Measurements from ENCODE around the gene TMEM60. TPM values are rescaled to one million over a fixed set of nuclear protein-coding genes. Genes with fewer than 3 reads are reported as not detected.

The TMEM60 gene
- total and polyA plus RNA-seq, 10 donors, result 10.1 to 33.1 (median 18.6) TPM

DNA sequence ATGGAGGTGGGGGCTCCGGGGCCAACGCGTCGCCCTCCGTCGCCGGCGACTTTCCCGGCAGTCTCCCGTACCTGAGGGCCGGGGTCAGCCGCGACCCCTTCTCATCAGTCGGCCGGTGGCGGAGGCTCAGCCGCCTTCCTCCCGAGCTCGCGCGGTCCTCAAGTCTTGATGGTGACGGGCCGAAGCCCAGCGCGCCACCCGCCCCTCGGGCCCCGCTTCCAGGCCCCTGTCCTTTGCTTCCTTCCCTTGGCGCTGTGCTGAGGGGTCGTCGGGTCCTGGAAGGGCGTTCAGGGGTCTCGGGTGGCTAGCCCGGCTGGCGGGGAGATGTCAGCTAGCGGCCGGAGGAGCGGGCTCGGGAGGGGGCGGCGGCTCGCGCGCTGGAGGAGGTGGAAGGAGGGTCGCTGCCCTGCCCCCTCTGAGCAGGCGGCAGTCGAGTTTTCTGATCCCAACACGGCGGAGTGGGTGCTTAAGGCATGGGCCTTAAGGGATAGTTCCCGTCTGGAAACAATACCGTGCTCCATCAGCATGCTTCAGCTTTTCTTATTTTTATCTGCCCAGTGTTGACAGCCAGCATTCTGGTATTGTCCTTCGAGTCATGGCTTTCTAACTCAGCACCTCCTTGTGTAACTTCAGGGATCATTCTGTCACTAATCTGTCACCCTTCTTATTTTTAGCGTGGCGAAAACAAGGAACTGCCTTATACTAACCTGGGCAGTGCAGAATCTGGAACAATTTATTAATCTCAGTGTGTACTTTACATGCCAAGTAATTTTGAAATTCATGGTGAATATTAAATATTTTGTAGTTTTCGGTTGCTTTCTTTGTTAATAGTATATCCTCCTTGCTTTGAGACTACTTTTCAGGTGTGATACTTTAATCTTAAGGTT lies 1.1 kb upstream of the TMEM60 start:
- H3K4me1 ChIP-seq, result peaks cover 43 to 88% (median 81%) of the 10 kb centered on the region in 6 donors
- H3K36me3 ChIP-seq, result peaks cover 0 to 11% (median under 1%) of the 10 kb centered on the region in 6 donors
- intact Hi-C loops (cut with DNase I; ENCODE audit: low total_unique reads), result no loop called here
- H3K9me3 ChIP-seq, result no peaks in the 10 kb centered on the region
- H3K4me3 ChIP-seq, result peak overlapping the region; percentile 58 to 98 (median 92)
- TF ChIP-seq, protein P1, sequence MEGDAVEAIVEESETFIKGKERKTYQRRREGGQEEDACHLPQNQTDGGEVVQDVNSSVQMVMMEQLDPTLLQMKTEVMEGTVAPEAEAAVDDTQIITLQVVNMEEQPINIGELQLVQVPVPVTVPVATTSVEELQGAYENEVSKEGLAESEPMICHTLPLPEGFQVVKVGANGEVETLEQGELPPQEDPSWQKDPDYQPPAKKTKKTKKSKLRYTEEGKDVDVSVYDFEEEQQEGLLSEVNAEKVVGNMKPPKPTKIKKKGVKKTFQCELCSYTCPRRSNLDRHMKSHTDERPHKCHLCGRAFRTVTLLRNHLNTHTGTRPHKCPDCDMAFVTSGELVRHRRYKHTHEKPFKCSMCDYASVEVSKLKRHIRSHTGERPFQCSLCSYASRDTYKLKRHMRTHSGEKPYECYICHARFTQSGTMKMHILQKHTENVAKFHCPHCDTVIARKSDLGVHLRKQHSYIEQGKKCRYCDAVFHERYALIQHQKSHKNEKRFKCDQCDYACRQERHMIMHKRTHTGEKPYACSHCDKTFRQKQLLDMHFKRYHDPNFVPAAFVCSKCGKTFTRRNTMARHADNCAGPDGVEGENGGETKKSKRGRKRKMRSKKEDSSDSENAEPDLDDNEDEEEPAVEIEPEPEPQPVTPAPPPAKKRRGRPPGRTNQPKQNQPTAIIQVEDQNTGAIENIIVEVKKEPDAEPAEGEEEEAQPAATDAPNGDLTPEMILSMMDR (IDR thresholded peaks at IDR 0.05 in 8 of 11, conservative IDR thresholded peaks at IDR 0.05 in 3 of 11), result no peak
- TF ChIP-seq POLR2A (IDR thresholded peaks at IDR 0.05) (no peak), POLR2AphosphoS5 (IDR thresholded peaks at IDR 0.05) (no peak)
- H3K27me3 ChIP-seq (replicated peaks in 1 of 7), result no peaks in the 10 kb centered on the region
- DNase-seq, result peak; percentile 92
- 1 to 2% (median 1%) methylated on average over 32 to 55 of the region's 55 CpGs for WGBS, 5 donors
- peak overlapping the region; percentile 57 to 95 (median 92) for H3K27ac ChIP-seq

DNA sequence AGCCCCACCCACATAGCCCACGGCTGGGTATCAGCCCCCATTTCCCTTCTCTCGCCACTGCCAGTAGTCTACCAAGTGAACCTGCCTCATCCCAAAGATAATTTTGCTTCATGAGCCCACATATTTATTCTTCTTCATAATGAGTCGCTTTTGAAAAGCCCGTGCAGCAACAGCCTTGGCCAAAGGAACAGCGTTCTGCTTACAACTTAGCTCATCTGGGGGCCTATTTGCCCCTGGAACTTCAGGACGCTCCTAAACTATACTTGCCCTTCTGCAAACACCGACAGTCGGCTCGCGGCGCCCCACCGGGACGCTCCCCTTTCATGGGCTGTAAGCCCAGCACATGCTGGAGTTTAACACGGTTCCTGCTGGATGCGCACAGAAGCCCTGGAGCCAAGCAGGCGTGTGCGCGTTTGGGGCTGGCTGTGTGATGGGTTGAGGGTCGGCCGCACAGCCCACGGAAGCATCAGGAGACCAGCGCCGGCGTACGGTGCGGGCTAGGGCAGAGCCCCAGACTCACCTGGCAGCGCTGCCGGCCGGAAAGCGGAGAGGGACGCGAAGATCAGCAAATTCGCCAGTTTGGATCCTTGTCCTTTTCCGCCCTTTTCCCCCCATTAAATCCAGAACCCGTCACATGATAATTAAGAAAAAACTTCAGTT lies 370 bp downstream of the TMEM60 start:
- Histone ChIP-seq H3K27ac (peak overlapping the region; percentile 55 to 95 (median 92)), H3K4me1 (peaks cover 38 to 84% (median 70%) of the 10 kb centered on the region in 6 donors), H3K27me3 (replicated peaks in 1 of 7) (no peaks in the 10 kb centered on the region), H3K36me3 (peaks cover 0 to 25% (median 4%) of the 10 kb centered on the region in 6 donors), H3K9me3 (no peaks in the 10 kb centered on the region), H3K4me3 (peak overlapping the region; percentile 58 to 98 (median 92))
- TF ChIP-seq, protein P1 (IDR thresholded peaks at IDR 0.05 in 8 of 11, conservative IDR thresholded peaks at IDR 0.05 in 3 of 11), result no peak
- peak in 2 of 3 donors; percentile 45 to 76 for TF ChIP-seq POLR2AphosphoS5 (IDR thresholded peaks at IDR 0.05)
- intact Hi-C loops (cut with DNase I; ENCODE audit: low total_unique reads), result no loop called here
- 0 to 1% (median 0%) methylated on average over 35 of the region's 35 CpGs for WGBS, 5 donors
- no peak for DNase-seq

DNA sequence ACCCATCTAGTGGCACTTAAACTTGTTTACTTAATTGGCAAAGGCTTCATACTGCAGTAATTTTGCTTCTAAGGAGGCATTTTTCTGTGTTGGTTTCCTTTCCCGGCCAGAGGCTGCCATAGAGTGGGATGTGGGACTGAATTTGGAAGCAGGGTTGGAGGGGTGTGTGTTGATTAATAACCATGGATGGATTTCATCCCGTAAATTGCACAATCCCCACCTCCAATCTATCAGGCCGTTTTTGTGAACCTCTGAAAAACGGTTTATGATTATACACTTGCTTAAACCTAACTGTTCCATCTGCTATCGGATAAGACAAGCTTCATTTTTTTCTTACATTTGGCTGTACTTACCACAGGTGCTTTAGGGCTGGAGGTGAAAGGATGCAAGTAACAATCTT lies 1.3 kb downstream of the TMEM60 start:
- Histone ChIP-seq H3K27me3 (replicated peaks in 1 of 7) (no peaks in the 10 kb centered on the region), H3K4me1 (peaks cover 29 to 84% (median 61%) of the 10 kb centered on the region in 6 donors), H3K9me3 (no peaks in the 10 kb centered on the region), H3K4me3 (peak overlapping the region; percentile 58 to 98 (median 92)), H3K27ac (peak overlapping the region in 6 of 8 donors; percentile 32 to 95 (median 92)), H3K36me3 (peaks cover 0 to 26% (median 4%) of the 10 kb centered on the region in 6 donors)
- 44 to 73% (median 60%) methylated on average over 5 of the region's 5 CpGs for WGBS, 5 donors
- TF ChIP-seq, protein P1 (IDR thresholded peaks at IDR 0.05 in 8 of 11, conservative IDR thresholded peaks at IDR 0.05 in 3 of 11), result no peak
- TF ChIP-seq POLR2A (IDR thresholded peaks at IDR 0.05), result no peak
- no peak for DNase-seq
- intact Hi-C loops (cut with DNase I; ENCODE audit: low total_unique reads), result no loop called here

DNA sequence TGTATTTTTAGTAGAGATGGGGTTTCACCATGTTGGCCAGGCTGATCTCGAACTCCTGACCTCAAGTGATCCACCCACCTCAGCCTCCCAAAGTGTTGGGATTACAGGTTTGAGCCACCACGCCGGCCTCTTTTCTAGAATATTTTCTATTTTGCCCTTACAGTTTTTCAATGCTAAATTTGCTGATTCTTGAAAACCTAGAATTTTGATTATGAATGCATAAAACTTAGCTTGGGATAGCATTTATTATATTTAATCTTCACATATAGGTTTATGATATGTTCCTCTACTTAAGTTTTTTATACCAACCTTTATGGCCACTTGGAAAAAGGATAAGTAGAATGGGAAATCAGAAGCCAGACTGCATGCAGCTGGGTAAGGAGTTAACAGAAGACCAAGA lies 2.1 kb downstream of the TMEM60 start:
- no peak for TF ChIP-seq POLR2AphosphoS5 (IDR thresholded peaks at IDR 0.05)
- no peak for TF ChIP-seq POLR2A (IDR thresholded peaks at IDR 0.05)
- TF ChIP-seq, protein P1 (IDR thresholded peaks at IDR 0.05 in 8 of 11, conservative IDR thresholded peaks at IDR 0.05 in 3 of 11), result no peak
- Histone ChIP-seq H3K4me1 (peaks cover 27 to 80% (median 54%) of the 10 kb centered on the region in 6 donors), H3K27ac (peak overlapping the region in 3 of 8 donors; percentile 32 to 95 (median 92)), H3K9me3 (no peaks in the 10 kb centered on the region), H3K27me3 (replicated peaks in 1 of 7) (no peaks in the 10 kb centered on the region), H3K36me3 (peaks cover 0 to 26% (median 4%) of the 10 kb centered on the region in 6 donors), H3K4me3 (peak overlapping the region in 2 of 8 donors; percentile 85 to 86)
- 64 to 99% (median 96%) methylated on average over 3 of the region's 3 CpGs for WGBS, 5 donors
- intact Hi-C loops (cut with DNase I; ENCODE audit: low total_unique reads), result no loop called here
- DNase-seq, result no peak
